GM12801 (cell line): Measurements from ENCODE around the gene ARHGEF1.

Source experiments
- CTCF ChIP-seq: IDR thresholded peaks from one replicate; pipeline ENCODE4 v1.5.1; 2011; ENCODE audit warnings: control low read depth; ENCODE audit not compliant: insufficient read length; ENCODE audit errors: extremely low read depth

Gene ARHGEF1

GRCh38 chr19:41910992-41911888, 28.3 kb downstream of the ARHGEF1 start:
- no peak for TF ChIP-seq CTCF

GRCh38 chr19:41911889-41912731, 29.1 kb downstream of the ARHGEF1 start:
- no peak for TF ChIP-seq CTCF

- no peak for TF ChIP-seq CTCF
Observed at GRCh38 chr19:41912899-41913537, 30.0 kb downstream of the ARHGEF1 start.

- no peak for TF ChIP-seq CTCF
Observed at GRCh38 chr19:41913538-41914423, 30.8 kb downstream of the ARHGEF1 start.

GRCh38 chr19:41915021-41915775, 32.2 kb downstream of the ARHGEF1 start:
- no peak for TF ChIP-seq CTCF

GRCh38 chr19:41915776-41916414, 32.9 kb downstream of the ARHGEF1 start:
- no peak for TF ChIP-seq CTCF
